Esophagus squamous epithelium (tissue), 4 donors: ENCODE data around the gene ZFYVE28.

ENCODE experiments used
- POLR2A ChIP-seq, 4 donors: fragments of 450-650 bp; IDR thresholded peaks; one replicate each; pipeline ENCODE4 v1.6.1; 2017; ENCODE audit warnings: antibody characterized with exemption in 4 of 4, mild to moderate bottlenecking in 4 of 4, moderate library complexity in 3 of 4
- TF ChIP-seq, protein P1 (sequence below), 6 experiments: fragments of 450-650 bp in 4 of 6; fragments of 200-600 bp in 2 of 6; sonication (generic) in 2 of 6; IDR thresholded peaks; one replicate each; pipeline ENCODE4 v1.5.1; 2016 to 2019; ENCODE audit warnings: antibody characterized with exemption in 6 of 6, mild to moderate bottlenecking in 4 of 6, moderate library complexity in 4 of 6

DNA sequence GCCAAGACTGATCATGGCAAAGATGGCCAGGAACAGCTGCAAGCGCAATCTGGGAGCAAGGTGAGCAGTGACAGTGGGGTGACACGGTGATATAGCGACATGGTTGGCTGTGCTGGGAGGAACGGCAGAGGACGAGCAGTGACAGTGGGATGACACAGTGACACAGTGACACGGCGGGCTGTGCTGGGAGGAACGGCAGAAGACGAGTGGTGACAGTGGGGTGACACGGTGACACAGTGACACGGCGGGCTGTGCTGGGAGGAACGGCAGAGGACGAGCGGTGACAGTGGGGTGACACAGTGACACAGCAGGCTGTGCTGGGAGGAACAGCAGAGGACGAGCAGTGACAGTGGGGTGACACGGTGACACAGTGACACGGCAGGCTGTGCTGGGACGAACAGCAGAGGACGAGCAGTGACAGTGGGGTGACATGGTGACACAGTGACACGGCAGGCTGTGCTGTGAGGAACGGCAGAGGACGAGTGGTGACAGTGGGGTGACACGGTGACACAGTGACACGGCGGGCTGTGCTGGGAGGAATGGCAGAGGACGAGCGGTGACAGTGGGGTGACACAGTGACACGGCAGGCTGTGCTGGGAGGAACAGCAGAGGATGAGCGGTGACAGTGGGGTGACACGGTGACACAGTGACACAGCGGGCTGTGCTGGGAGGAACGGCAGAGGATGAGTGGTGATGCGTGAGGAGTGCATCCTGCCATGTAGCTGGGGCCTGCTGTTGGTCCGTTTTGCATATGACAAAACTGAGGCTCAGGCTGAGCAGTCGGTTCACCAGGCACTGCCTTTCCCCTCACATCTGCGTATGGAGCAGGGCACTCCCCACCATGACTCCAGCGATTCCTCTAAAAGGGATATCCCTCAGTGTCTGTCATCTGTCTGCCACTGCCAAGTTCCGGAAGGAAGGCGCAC lies 120.6 kb downstream of the ZFYVE28 start:
- TF ChIP-seq, protein P1, sequence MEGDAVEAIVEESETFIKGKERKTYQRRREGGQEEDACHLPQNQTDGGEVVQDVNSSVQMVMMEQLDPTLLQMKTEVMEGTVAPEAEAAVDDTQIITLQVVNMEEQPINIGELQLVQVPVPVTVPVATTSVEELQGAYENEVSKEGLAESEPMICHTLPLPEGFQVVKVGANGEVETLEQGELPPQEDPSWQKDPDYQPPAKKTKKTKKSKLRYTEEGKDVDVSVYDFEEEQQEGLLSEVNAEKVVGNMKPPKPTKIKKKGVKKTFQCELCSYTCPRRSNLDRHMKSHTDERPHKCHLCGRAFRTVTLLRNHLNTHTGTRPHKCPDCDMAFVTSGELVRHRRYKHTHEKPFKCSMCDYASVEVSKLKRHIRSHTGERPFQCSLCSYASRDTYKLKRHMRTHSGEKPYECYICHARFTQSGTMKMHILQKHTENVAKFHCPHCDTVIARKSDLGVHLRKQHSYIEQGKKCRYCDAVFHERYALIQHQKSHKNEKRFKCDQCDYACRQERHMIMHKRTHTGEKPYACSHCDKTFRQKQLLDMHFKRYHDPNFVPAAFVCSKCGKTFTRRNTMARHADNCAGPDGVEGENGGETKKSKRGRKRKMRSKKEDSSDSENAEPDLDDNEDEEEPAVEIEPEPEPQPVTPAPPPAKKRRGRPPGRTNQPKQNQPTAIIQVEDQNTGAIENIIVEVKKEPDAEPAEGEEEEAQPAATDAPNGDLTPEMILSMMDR (IDR thresholded peaks at IDR 0.05), result no peak
- TF ChIP-seq POLR2A (IDR thresholded peaks at IDR 0.05), result no peak
